Endothelial cell of hepatic sinusoid (primary cell): ENCODE data around the gene RPS24.

Experiments
- in situ Hi-C: cut with HindIII; loops from 2 replicates; pipeline ENCODE4 v1.10.0; 2017; ENCODE audit warnings: low sequenced_read_pairs

The RPS24 gene

GRCh38 chr10:78081292-78081691, 47.6 kb downstream of the RPS24 start:
- in situ Hi-C loops = no loop called here

GRCh38 chr10:78082636-78083035, 49.0 kb downstream of the RPS24 start:
- in situ Hi-C loops = no loop called here
